SJCRH30 (cell line): ENCODE data around the gene ATXN10. TPM values are rescaled to one million over a fixed set of nuclear protein-coding genes. Genes with fewer than 3 reads are reported as not detected.

Experiments used
- DNase-seq, 2 experiments: peaks; one replicate each; pipeline ENCODE4 v3.0.0-alpha.2; 2015 to 2020
- H3K27ac ChIP-seq: fragments of 250-450 bp; sonication (Bioruptor Pico); 2 replicates; pipeline ENCODE4 v1.5.1; 2020; ENCODE audit warnings: mild to moderate bottlenecking, moderate library complexity
- H3K27me3 ChIP-seq: fragments of 250-450 bp; sonication (Bioruptor Pico); 2 replicates; pipeline ENCODE4 v1.5.1; 2020; ENCODE audit warnings: mild to moderate bottlenecking, moderate library complexity
- H3K36me3 ChIP-seq: fragments of 250-450 bp; sonication (Bioruptor Pico); 2 replicates; pipeline ENCODE4 v1.5.1; 2020; ENCODE audit warnings: mild to moderate bottlenecking, moderate library complexity
- H3K4me1 ChIP-seq: fragments of 250-450 bp; sonication (Bioruptor Pico); 2 replicates; pipeline ENCODE4 v1.5.1; 2020; ENCODE audit warnings: mild to moderate bottlenecking, moderate library complexity
- H3K4me3 ChIP-seq: fragments of 250-450 bp; sonication (Bioruptor Pico); 2 replicates; pipeline ENCODE4 v1.5.1; 2020; ENCODE audit warnings: mild to moderate bottlenecking, moderate library complexity
- H3K9me3 ChIP-seq: fragments of 250-450 bp; sonication (Bioruptor Pico); replicated peaks from 2 replicates; pipeline ENCODE4 v1.5.1; 2020; ENCODE audit warnings: mild to moderate bottlenecking, moderate library complexity
- total RNA-seq: library from RNA; depleted of rRNA; stranded (reverse); fragments of >200 nt; shearing (Covaris generic); gene quantifications from 2 replicates; pipeline ENCODE4 v1.2.3, GENCODE V29; 2014

Gene ATXN10
- total RNA-seq, 1 experiment from 2014 or later: 38.4 TPM

DNA sequence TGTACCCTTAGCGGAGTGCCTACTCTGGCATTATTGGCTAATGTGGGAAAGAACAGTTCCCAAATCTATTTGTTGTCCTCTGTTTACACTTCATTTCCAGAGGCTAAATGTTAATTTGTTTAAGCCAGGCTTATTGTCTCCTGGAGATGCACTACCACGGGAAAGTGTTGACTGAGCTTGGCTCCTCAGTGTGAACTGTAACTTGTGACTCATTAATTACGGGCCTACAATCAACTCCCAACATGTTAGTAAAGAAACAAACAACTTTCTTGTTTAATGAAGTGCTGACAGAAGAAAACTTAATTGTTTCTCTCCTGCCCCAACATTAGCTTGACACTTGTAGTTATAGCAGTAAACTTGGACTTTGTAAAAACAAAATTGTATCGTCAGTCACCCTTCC is 130.4 kb downstream of the ATXN10 start:
- no peak overlapping the region for H3K4me3 ChIP-seq
- no peak for DNase-seq
- no peak overlapping the region for H3K27ac ChIP-seq
- no peaks in the 10 kb centered on the region for H3K27me3 ChIP-seq
- H3K4me1 ChIP-seq: peaks cover 27% of the 10 kb centered on the region
- H3K9me3 ChIP-seq: no peaks in the 10 kb centered on the region
- no peaks in the 10 kb centered on the region for H3K36me3 ChIP-seq

DNA sequence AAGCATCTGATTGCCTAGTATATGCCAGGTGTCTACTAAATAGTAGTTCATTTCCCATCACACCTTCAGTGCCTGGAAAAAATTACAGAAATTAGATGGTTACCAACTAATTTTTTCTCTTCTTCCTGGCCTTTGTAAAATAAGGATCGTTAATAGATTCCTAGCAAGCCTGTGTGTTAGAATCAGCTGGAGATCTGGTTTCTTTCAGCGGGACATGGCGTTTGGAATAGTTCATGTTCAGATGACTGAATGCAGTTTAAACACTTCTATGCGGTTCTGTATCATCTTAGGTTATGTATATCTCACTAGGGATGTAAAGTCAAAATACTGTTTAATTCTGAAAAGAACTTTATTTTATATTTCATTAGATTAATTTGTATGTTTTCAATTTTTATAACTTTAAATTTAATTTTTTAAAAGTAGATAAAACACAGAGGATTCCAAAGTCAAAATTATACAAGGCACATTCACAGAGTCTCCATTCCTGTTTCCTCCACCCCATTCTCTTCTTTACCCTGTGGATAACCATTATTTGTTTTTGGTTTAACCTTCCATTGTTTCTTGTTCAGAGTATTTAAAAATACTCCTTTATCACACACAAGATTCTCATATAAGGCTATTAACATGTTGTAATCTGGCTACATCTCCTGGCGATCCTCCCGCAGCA is 132.8 kb downstream of the ATXN10 start:
- H3K36me3 ChIP-seq: peaks cover 2% of the 10 kb centered on the region; the same call in 1 of the 2 replicates
- DNase-seq: no peak
- no peak overlapping the region for H3K4me3 ChIP-seq
- no peaks in the 10 kb centered on the region for H3K27me3 ChIP-seq
- H3K27ac ChIP-seq: peak overlapping the region; percentile 26
- peaks cover 33% of the 10 kb centered on the region for H3K4me1 ChIP-seq
- no peaks in the 10 kb centered on the region for H3K9me3 ChIP-seq

DNA sequence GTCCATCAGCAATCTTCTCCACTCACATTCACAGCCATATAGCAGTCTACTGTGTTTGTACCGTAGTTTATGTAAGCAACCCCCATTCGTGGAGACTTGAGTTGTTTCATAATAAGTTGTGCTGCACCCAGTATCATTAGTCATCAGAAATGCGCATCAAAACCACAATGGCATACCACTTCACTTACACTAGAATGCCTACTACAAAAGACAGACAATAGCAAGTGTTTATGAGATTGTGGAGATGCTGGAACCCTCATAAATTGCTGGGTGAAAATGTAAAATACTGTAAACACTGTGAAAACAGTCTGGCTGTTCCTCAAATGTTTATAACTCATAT is 133.3 kb downstream of the ATXN10 start:
- DNase-seq: peak; percentile 40 to 59
- no peak overlapping the region for H3K4me3 ChIP-seq
- peak overlapping the region; percentile 46 for H3K27ac ChIP-seq
- peaks cover 33% of the 10 kb centered on the region for H3K4me1 ChIP-seq
- H3K27me3 ChIP-seq: no peaks in the 10 kb centered on the region
- no peaks in the 10 kb centered on the region for H3K9me3 ChIP-seq
- H3K36me3 ChIP-seq: peaks cover 2% of the 10 kb centered on the region; the same call in 1 of the 2 replicates

DNA sequence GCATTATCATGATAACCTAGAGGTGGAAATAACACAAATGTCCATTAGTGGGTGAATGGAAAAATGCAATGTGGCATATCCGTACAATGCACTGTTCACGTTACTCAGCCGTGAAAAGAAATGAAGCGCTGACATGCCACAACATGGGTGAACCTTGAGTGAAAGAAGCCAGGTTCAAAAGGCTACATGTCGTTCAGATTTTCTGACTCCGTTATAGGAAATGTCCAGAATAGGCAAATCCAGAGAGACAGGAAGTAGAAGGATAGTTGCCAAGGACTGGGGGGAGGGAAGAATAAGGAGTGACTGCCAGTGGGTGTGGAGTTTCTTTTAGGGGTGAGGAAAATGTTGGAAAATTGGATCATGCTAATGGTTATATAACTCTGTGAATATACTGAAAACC is 133.8 kb downstream of the ATXN10 start:
- no peaks in the 10 kb centered on the region for H3K9me3 ChIP-seq
- H3K36me3 ChIP-seq: peaks cover 2% of the 10 kb centered on the region; the same call in 1 of the 2 replicates
- peak overlapping the region; percentile 46 for H3K27ac ChIP-seq
- H3K4me3 ChIP-seq: no peak overlapping the region
- no peaks in the 10 kb centered on the region for H3K27me3 ChIP-seq
- peaks cover 33% of the 10 kb centered on the region for H3K4me1 ChIP-seq
- no peak for DNase-seq

DNA sequence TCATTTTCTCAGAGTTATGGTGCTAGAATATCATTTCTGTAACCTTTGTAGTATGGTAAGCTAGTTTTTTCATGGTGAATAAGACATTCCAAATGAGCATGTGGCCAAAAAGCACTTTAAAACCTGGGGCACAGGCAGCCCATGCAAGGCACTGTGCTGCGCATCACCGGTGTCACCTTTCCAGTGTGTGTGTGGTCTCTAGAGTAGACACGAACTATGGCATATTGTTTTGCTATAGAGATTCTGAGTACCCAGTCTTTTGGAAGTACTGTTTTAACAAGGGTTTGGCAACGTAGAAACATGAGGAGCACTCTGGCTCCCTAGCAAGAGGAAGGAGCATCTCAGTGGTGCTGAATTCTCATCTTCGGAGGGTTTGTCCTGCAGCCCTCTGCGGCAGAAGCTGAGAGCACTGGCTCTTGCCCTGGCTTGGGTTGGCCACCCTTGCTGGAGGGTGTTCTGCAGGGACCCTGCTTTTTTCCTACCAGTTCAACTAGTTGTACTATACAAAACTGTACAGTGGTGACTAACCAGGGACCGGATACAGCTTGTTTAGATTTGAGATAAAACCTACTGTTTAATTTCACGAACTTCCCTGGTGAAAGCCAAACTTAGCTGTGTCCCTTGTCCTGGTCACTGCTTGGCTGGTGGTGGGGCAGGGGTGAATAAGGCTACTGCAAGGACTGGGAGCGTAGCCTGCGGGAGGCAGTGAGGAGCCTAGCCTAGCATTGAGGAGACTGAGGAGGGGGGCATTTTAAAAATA is 135.7 kb downstream of the ATXN10 start:
- Histone ChIP-seq H3K27ac (peak overlapping the region; percentile 5; the same call in 1 of the 2 replicates), H3K27me3 (no peaks in the 10 kb centered on the region), H3K4me1 (peaks cover 33% of the 10 kb centered on the region), H3K9me3 (no peaks in the 10 kb centered on the region), H3K4me3 (no peak overlapping the region), H3K36me3 (peaks cover 2% of the 10 kb centered on the region; the same call in 1 of the 2 replicates)
- peak; percentile 44 to 66 for DNase-seq

DNA sequence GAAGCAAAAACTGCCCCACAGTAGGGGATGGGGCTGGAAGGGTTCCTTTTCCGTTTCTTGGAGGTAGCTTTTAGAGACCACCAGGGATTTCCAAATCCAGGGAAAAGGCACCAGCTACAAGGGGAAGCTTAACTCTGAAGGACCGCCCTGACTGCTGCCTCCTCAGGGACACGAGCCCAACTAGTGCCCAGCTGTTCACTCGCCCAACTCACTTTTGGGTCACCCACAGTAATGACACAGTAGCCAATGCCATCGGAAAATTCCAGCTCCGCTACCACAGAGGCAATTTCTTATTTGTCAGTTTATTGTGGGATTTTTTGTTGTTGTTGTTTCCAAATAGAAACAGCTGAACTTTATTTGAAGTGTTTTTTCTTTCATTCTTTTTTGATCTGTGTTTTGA is 141.3 kb downstream of the ATXN10 start:
- no peaks in the 10 kb centered on the region for H3K9me3 ChIP-seq
- DNase-seq: no peak
- peaks cover 2% of the 10 kb centered on the region; the same call in 1 of the 2 replicates for H3K36me3 ChIP-seq
- no peaks in the 10 kb centered on the region for H3K27me3 ChIP-seq
- no peaks in the 10 kb centered on the region for H3K4me1 ChIP-seq
- no peak overlapping the region for H3K4me3 ChIP-seq
- no peak overlapping the region for H3K27ac ChIP-seq

DNA sequence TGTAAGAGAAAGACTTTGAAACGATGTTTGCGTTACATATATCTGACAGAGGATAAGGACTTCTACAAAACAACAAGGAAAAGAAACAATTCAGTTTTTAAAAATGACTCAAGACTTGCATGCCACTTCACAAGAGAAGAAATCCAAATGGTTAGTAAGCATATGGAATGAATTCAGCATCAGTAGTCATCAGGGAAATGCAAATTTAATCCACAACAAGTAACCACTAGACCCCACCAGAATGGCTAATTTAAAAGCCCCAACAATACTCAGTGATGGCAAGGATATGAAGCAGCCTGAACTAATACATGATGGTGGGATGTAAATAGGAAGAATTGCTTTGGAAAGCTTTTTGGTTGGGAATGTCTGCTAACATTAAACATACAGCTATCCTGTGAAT is 142.6 kb downstream of the ATXN10 start:
- Histone ChIP-seq H3K4me3 (no peak overlapping the region), H3K9me3 (no peaks in the 10 kb centered on the region), H3K27ac (no peak overlapping the region), H3K27me3 (no peaks in the 10 kb centered on the region), H3K4me1 (no peaks in the 10 kb centered on the region), H3K36me3 (no peaks in the 10 kb centered on the region)
- no peak for DNase-seq

DNA sequence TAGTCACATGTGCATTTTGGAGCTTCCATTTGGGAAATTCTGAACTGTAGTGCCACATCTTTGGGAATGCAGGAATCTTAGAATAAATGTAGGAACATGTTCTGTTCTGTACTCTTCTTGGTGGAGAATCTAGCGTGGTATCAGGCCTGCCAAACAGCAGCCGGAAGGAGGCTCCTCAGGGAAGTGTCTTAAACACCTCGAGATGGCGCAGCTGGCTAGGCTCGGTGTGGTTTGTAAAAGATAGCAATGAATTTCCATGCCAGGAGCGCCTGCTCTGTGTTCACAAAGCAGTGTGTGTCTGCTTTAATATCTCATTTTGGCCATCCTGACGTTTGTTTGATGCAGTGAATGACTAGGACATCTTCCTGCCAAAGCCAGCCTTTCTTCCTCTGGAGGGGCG is 145.1 kb downstream of the ATXN10 start:
- no peaks in the 10 kb centered on the region for H3K9me3 ChIP-seq
- H3K4me1 ChIP-seq: no peaks in the 10 kb centered on the region
- H3K4me3 ChIP-seq: no peak overlapping the region
- H3K27me3 ChIP-seq: no peaks in the 10 kb centered on the region
- no peak overlapping the region for H3K27ac ChIP-seq
- DNase-seq: no peak
- no peaks in the 10 kb centered on the region for H3K36me3 ChIP-seq

DNA sequence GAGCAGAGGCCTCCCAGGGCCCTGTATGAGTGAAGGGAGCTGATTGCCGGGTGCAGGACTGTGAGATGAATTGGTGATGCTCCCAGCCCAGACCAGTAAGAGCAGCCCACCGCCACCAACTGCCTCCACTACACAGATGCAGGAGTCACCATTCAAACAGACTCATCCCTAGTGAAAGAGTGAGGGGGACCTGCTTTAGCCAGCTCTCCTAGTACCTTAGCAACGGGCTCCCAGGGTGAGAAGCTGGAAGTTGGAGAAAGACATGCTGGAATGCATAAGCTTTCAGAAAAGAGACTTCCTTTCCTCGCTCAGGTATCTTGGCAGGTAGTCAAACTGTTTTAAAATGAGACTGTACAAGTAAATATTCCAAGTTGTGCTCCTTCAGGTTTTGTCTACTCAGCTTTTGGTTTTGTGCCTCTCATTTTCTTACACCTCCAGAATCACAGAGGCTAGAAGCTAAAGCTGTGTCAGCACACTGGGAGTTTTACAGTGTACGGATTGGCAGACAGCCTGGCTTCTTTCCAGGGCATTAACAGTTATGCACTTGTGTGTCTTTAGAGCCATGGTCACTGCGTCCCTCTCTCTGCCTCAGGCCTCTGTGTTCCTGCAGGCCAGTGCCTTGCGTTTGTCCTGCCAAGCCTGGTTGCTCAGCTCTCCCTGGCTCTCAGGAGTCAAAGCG is 146.2 kb downstream of the ATXN10 start:
- peak in 1 of 2 experiments; percentile 13 for DNase-seq
- no peaks in the 10 kb centered on the region for H3K27me3 ChIP-seq

DNA sequence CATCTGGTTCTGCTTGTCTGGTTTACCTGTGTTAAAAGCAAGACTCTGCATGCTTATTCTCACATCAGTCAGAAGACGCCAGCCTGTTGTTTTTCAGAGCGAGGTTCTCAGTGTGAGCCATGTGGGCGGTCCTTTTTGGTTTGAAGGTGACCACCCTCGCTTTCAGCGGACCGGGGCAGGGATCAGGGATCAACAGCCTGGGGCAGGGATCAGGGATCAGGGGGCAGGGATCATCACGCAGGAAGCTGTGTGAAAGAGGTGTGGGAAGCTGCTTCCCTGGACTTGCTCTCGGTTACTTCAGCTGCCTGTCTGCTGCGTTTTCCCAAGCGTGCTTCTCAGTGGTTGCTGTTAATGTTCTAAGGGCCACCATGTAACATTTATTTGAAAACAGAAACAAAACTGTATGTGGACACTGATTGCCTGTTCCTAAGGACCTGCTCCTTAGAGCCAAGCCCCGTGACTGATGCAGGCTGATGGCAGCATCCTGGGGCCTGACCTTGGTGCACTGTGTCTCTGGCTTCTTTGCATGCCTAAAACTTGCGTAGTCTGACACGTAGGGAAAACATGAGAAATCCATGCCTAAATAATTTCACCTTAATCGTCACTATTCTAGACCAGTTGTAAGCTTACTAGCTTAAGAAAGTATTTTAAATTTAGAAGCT is 146.9 kb downstream of the ATXN10 start:
- H3K9me3 ChIP-seq: no peaks in the 10 kb centered on the region
- no peaks in the 10 kb centered on the region for H3K36me3 ChIP-seq
- no peak overlapping the region for H3K27ac ChIP-seq
- no peaks in the 10 kb centered on the region for H3K27me3 ChIP-seq
- H3K4me1 ChIP-seq: no peaks in the 10 kb centered on the region
- no peak overlapping the region for H3K4me3 ChIP-seq
- no peak for DNase-seq

More for the DNA sequence above, 146.2 kb downstream of the ATXN10 start:
- H3K4me3 ChIP-seq: no peak overlapping the region
- no peak overlapping the region for H3K27ac ChIP-seq
- no peaks in the 10 kb centered on the region for H3K36me3 ChIP-seq
- H3K9me3 ChIP-seq: no peaks in the 10 kb centered on the region
- H3K4me1 ChIP-seq: no peaks in the 10 kb centered on the region

DNA sequence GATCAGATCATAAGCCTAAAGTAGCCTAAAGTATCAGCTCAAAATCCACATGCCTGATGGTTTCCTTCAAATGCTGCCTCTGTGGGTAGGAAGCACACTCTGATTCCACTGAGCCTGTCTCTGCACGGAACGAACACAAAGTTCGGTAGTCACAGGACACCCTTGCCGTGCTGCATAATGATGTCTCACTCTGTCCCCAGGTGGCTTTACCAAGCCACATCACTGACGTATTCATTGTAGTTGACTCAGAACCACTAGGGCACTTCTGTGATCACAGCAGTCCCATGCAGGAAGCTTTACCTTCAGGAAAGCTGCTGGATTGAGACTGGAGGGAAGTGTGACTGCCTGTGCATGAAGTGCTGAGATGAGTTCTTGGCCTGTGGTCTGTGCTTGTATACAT is 147.7 kb downstream of the ATXN10 start:
- no peak for DNase-seq
- Histone ChIP-seq H3K9me3 (no peaks in the 10 kb centered on the region), H3K4me1 (no peaks in the 10 kb centered on the region), H3K27me3 (no peaks in the 10 kb centered on the region), H3K36me3 (no peaks in the 10 kb centered on the region), H3K27ac (no peak overlapping the region), H3K4me3 (no peak overlapping the region)

DNA sequence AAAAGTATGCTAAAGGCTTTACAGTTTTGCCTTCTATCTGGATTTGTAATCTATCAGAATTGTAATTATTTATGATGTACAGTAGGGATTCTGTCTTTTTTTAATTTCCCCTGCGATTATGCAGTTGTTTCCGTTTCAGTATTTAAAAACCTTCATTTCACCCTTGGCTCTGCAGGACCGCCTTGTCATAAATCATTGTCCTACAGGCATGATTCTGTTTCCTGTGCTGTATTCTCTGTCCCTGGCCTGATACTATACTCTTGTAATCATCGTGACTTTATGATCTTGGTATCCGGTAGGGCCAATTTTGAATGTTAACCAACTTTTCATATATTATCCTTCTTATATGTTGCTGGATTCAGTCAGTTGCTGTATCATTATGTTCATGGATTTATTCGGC is 151.7 kb downstream of the ATXN10 start:
- no peak for DNase-seq

DNA sequence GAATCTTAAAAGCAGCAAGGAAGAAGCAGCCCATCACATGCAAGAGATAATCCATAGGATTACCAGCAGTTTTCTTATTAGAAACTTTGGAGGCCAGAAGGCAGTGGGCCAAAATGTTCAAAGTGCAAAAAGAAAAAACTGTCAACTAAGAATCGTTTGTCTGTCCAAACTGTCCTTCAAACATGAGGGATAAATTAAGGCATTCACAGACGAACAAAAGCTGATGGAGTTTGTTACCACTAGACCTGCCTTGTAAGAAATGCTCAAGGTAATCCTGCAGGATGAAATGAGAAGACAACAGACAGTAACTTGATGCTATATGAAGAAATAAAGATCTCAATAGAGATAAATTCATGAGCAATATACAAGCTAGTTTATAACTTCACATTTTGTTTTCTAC is 154.9 kb downstream of the ATXN10 start:
- no peaks in the 10 kb centered on the region for H3K27me3 ChIP-seq
- 0 out of 2 replicates have a peak, but pooled peaks cover 3% of the 10 kb centered on the region for H3K9me3 ChIP-seq
- no peaks in the 10 kb centered on the region for H3K36me3 ChIP-seq

More for the DNA sequence above, 151.7 kb downstream of the ATXN10 start:
- Histone ChIP-seq H3K27ac (no peak overlapping the region), H3K4me3 (no peak overlapping the region), H3K27me3 (no peaks in the 10 kb centered on the region), H3K9me3 (no peaks in the 10 kb centered on the region), H3K36me3 (no peaks in the 10 kb centered on the region), H3K4me1 (no peaks in the 10 kb centered on the region)

DNA sequence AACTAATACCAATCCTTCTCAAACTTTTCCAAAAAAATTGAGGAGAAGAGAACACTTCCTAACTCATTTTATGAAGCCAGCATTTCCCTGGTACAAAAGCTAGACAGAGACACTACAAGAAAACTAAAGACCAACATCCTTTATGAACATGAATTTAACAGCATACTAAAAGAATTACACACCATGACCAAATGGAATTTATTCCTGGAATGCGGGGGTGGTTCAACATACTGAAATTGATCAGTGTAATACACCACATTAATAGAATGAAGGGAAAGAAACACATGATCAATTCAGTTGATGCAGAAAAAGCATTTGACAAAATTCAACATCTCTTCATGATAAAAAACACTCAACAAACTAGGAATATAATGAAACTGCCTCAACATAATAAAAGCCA is 157.2 kb downstream of the ATXN10 start:
- Histone ChIP-seq H3K27me3 (no peaks in the 10 kb centered on the region), H3K9me3 (0 out of 2 replicates have a peak, but pooled peaks cover 3% of the 10 kb centered on the region), H3K4me3 (no peak overlapping the region), H3K27ac (no peak overlapping the region), H3K4me1 (no peaks in the 10 kb centered on the region), H3K36me3 (no peaks in the 10 kb centered on the region)
- DNase-seq: no peak

More for the DNA sequence above, 154.9 kb downstream of the ATXN10 start:
- no peak overlapping the region for H3K27ac ChIP-seq
- H3K4me1 ChIP-seq: no peaks in the 10 kb centered on the region
- no peak for DNase-seq
- no peak overlapping the region for H3K4me3 ChIP-seq
